NCI-H1436 treated with DMSO at 0.1 percent for 48 hours (cell line): ENCODE data around the gene SLC49A4.

Experiments
- DNase-seq: peaks from one replicate; lab custom pipeline; 2025; lab: John Stamatoyannopoulos, UW

Gene SLC49A4

GRCh38 chr3:122859021-122859805 is 64.3 kb downstream of the SLC49A4 start:
- DNase-seq, result no peak

DNA sequence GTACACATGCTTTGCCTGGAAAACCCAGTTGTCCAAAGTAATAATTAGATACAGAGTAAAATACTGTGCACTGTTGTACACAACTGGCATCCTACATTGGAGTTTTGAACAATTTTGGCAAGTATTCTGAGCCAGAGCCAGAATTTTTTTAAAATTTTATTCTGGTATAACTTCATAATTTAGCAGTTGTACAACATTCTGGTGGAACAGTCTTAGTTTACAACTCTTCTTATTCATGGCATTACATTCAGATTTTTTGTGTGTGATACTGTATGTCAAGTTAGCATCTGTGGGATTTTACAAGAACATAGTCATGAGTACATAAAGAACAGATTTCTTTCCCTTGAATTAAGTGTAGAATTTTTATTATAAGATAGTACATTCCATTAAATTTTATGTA is 67.5 kb downstream of the SLC49A4 start:
- no peak for DNase-seq

DNA sequence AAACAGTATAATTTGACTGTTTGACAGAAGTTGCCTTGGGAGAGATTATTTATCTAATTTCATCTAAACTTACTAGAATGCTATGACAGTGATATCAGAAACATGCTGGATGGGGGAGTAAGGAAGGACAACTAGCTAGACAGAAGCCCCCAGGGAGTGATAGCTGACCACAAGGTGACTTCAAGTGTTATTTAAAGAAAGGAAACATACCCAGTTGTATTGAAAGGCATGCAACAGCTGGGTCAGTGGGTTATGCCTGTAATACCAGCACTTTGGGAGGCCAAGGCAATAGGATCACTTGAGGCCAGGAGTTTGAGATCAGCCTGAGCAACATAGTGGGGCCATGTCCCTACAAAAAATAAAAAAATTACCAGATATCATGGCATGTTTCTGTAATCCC is 69.6 kb downstream of the SLC49A4 start:
- DNase-seq, result no peak

DNA sequence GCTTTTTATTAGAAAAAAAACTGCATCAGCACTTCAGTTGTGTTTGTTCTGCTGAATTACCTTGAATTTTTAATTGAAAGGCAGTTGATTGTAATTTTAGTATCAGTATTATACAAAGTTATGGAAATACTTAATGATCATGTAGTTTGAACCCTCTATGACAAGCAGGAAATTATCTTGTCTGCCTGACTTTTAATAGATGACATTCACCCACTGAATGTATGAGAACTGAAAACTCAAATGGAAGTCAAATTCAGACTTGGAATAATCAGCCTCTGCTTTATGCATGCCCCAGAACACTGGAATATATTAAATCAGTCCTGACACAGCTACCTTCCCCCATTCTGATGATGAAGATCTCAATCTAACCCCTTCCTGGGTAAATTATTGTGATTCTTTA is 73.5 kb downstream of the SLC49A4 start:
- DNase-seq, result no peak

DNA sequence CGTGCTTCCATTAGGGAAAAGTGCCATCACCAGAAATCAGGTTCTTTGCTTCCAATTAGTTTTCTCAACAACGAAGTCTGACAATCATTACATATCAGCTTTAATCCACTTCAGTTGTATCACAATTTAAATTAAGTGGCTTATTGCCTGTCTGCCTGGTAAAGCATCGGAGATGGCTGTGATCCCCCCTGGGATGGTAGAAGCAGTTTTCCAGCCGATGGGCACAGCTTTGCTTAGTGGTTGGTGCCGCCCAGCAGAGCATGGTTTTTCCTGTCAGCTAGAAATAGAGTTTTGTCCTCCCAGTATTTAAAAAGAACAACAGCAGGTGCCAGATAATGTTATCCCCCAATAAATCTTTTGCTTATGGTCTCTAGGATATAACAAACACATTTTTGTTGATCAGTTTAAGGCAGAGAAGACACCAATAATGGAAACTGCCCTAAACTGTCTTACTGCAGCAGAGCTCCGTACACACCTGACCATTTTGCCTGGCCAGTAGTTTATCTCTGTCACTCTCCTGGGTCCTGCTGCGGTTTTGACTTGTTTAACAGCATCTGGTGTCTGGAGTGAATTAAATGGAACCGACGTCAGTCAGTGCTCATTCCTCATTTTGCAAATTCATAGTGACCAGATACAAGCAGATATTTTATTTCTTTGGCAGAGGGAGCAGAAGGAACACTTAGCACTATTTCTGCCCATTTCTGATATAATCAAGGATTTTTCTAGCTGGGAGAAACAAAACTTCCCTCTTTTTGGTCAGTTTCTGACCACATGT is 79.1 kb downstream of the SLC49A4 start:
- DNase-seq, result no peak

GRCh38 chr3:122875547-122876127 is 80.8 kb downstream of the SLC49A4 start:
- no peak for DNase-seq

GRCh38 chr3:122880173-122880572 is 85.3 kb downstream of the SLC49A4 start:
- no peak for DNase-seq

GRCh38 chr3:122880624-122881023 is 85.8 kb downstream of the SLC49A4 start:
- no peak for DNase-seq

- DNase-seq, result no peak
These were observed 87.6 kb downstream of the SLC49A4 start for GRCh38 chr3:122882361-122882947.

DNA sequence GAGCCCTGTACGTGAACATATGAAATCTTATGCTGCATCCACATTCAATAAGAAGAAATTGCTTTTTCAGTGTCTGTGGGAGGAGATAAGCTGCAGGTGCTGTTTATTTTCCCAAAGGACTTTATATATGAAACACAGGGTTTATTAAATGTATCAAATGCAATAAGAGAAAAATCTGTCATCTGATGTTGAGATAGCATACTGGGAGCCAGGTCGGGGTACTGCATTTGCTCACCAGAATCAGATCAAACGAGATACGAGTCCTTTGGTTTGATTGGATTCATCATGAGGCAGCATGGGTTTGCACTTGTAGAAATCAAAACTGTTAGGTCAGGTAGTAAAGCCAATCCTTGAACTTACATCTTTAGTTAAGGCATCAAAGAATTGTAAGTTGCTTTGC is 91.4 kb downstream of the SLC49A4 start:
- DNase-seq, result no peak

- DNase-seq, result no peak
These were observed 92.1 kb downstream of the SLC49A4 start for GRCh38 chr3:122886946-122887345.

- DNase-seq, result no peak
These were observed 95.3 kb downstream of the SLC49A4 start for GRCh38 chr3:122890077-122890719.

DNA sequence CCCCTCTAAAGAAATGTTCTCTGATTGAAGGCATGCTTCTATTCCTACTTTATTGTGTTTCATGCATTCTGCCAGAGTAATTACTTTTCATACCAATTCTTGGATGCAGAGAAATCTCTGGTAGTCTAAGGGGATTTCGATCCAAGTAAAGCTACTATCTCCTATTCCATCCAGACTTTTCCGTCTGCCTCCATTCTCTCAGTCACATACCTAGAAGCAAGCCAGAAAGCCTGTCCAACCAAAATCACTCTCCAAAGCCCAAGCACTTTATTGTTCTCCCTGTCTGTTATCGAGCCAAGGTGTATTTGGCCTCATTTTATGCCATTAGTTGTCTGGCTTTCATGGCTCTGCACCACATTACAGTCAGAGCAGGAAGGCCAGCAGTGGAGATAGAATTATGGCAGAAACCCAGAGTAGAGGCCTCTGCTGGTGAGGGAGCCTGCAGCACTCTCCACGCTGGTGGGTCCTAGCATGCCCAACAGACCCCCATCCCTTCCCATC is 95.9 kb downstream of the SLC49A4 start:
- no peak for DNase-seq

DNA sequence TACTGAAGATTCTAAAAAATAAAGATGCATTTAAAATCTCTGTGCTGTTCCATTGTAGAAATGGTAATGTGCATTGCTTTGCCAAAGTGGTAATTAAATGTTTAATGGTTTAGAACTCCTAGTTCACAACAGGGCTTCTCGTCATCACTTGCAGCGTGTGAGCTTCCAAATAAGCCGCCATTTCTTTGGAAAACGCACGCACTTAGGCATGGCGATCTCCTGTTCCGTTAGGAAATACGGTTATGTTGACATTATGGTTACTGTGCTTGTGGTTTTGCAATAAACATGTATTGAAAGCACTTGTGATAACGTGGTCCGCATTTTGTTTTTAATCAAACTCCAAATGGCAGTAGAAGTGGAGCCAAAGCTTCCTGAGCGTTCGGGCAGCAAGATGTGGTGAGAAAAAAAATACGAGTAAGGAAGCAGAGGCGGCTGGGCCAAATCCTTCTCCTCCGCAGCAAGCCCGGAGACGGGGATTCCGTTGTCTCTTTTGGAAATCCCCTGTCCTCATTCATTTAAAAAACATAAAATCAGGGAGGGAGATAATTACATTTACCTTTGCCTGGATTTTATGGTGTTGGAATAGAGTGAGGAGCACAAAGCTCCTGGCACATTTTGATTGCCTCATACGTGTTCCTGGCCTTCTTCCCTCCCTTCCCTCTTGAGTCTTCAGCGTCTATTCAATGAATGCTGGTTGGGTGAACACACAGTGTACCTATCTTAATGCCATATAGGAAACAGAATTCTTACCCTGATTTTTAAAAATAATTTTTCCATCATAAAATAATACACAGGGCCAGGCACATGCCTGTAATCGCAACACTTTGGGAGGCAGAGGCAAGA is 97.5 kb downstream of the SLC49A4 start:
- DNase-seq, result no peak

GRCh38 chr3:122893282-122893681 is 98.4 kb downstream of the SLC49A4 start:
- DNase-seq, result no peak

GRCh38 chr3:122893754-122894668 is 99.1 kb downstream of the SLC49A4 start:
- DNase-seq, result no peak

GRCh38 chr3:122898298-122898697 is 103.4 kb downstream of the SLC49A4 start:
- no peak for DNase-seq

DNA sequence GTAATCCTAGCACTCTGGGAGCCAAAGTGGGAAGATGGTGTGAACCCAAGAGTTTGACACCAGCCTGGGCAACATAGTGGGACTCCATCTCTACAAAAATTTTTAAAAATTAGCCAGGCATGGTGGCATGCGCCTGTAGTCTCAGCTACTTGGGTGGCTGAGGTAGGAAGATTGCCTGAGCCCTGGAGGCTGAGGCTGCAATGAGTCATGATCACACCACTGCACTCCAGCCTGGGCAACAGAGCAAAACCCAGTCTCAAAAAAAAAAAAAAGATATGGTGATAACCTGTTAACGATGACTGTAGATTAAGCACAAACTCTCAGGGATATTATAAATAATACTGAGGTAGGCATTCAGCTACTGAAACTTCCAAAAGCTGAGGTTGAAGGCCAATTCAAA is 107.5 kb downstream of the SLC49A4 start:
- no peak for DNase-seq

GRCh38 chr3:122903171-122903570 is 108.3 kb downstream of the SLC49A4 start:
- no peak for DNase-seq

GRCh38 chr3:122907471-122907870 is 112.6 kb downstream of the SLC49A4 start:
- DNase-seq, result no peak
